Lung (tissue), 12 donors: Measurements from ENCODE around the gene TNNI2. TPM values are rescaled to one million over a fixed set of nuclear protein-coding genes. Genes with fewer than 3 reads are reported as not detected.

Experiments
- ATAC-seq: fragments of 200-7000 bp; cut with Tn5 transposase; one replicate; pipeline ENCODE4 v1.9.1; 2020; ENCODE audit warnings: moderate number of reproducible peaks; ENCODE audit not compliant: insufficient read depth, low FRiP score
- DNase-seq, 3 donors: peaks; one replicate each; pipeline ENCODE4 v3.0.0-alpha.2; 2013 to 2017
- H3K27ac ChIP-seq, 2 donors: one replicate each; pipeline ENCODE4 v1.5.1; 2013; ENCODE audit warnings: mild to moderate bottlenecking in 2 of 2, moderate library complexity in 2 of 2, control low read depth in 1 of 2, inconsistent platforms in 1 of 2, low read depth in 1 of 2, low read length in 1 of 2
- H3K27me3 ChIP-seq, 3 donors: one replicate each; pipeline ENCODE4 v1.5.1; 2013; ENCODE audit warnings: low read length in 2 of 3; ENCODE audit not compliant: control insufficient read depth in 3 of 3, insufficient read depth in 3 of 3
- H3K36me3 ChIP-seq, 4 donors: one replicate each; pipeline ENCODE4 v1.5.1; 2013; ENCODE audit warnings: low read length in 4 of 4, mild to moderate bottlenecking in 1 of 4, moderate library complexity in 1 of 4; ENCODE audit not compliant: control insufficient read depth in 4 of 4, insufficient read depth in 4 of 4
- H3K4me1 ChIP-seq, 5 donors: one replicate each; pipeline ENCODE4 v1.5.1; 2013; ENCODE audit warnings: low read length in 5 of 5, mild to moderate bottlenecking in 2 of 5, moderate library complexity in 1 of 5; ENCODE audit not compliant: control insufficient read depth in 5 of 5, insufficient read depth in 5 of 5
- H3K4me3 ChIP-seq: one replicate; pipeline ENCODE4 v1.5.1; 2013; ENCODE audit warnings: mild to moderate bottlenecking, control low read depth, moderate library complexity
- H3K9ac ChIP-seq, 2 donors: one replicate each; pipeline ENCODE4 v1.5.1; 2013; ENCODE audit warnings: low read length in 2 of 2, control low read depth in 1 of 2; ENCODE audit not compliant: insufficient read depth in 1 of 2
- H3K9me3 ChIP-seq, 4 donors: one replicate each; pipeline ENCODE4 v1.5.1; 2013; ENCODE audit warnings: low read length in 3 of 4, mild to moderate bottlenecking in 1 of 4, moderate library complexity in 1 of 4; ENCODE audit not compliant: control insufficient read depth in 4 of 4, insufficient read depth in 3 of 4
- WGBS, 2 donors: extraction: QIAGEN DNeasy Blood & Tissue Kit; methylation state at CpG; one replicate each; pipeline ENCODE4 v1.1.7; 2013; 5-methylcytosine and 5-hydroxymethylcytosine counted together
- polyA plus RNA-seq, 2 donors: library from polyadenylated mRNA; stranded (reverse); fragments of 200-250 nt; gene quantifications; one replicate each; pipeline ENCODE4 v1.2.1, GENCODE V29; 2013
- total RNA-seq, 2 donors: library from RNA; depleted of rRNA in 1 of 2; stranded (reverse); fragments of >200 nt in 1 of 2; gene quantifications; one replicate each; pipeline ENCODE4 v1.2.1, GENCODE V29; 2014 to 2021
- TF ChIP-seq, protein P1 (sequence below): IDR thresholded peaks from 2 replicates; pipeline ENCODE4 v1.5.1; 2012; ENCODE audit warnings: mild to moderate bottlenecking; ENCODE audit errors: control extremely low read depth, extremely low read depth
- donor health status: control.
- donor health status: control.
- donor health status: Bipolar disorder and iron deficiency.
- donor health status: healthy.
- donor health status: DM: yes; HTN: yes; CAD: no.

The TNNI2 gene
- total and polyA plus RNA-seq, 4 donors, result 3.1 to 35.8 (median 12.2) TPM

GRCh38 chr11:1864231-1864630, 25.4 kb downstream of the TNNI2 start:
- ATAC-seq, result no peak
- no peak overlapping the region for H3K4me3 ChIP-seq
- H3K4me1 ChIP-seq, result peaks cover 0 to 21% (median 11%) of the 10 kb centered on the region in 5 donors

GRCh38 chr11:1864831-1865665, 26.3 kb downstream of the TNNI2 start:
- TF ChIP-seq, protein P1, sequence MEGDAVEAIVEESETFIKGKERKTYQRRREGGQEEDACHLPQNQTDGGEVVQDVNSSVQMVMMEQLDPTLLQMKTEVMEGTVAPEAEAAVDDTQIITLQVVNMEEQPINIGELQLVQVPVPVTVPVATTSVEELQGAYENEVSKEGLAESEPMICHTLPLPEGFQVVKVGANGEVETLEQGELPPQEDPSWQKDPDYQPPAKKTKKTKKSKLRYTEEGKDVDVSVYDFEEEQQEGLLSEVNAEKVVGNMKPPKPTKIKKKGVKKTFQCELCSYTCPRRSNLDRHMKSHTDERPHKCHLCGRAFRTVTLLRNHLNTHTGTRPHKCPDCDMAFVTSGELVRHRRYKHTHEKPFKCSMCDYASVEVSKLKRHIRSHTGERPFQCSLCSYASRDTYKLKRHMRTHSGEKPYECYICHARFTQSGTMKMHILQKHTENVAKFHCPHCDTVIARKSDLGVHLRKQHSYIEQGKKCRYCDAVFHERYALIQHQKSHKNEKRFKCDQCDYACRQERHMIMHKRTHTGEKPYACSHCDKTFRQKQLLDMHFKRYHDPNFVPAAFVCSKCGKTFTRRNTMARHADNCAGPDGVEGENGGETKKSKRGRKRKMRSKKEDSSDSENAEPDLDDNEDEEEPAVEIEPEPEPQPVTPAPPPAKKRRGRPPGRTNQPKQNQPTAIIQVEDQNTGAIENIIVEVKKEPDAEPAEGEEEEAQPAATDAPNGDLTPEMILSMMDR, result no peak
- ATAC-seq (no peak), DNase-seq (peak; percentile 21 to 60 (median 54))
- peaks cover 0 to 10% (median 3%) of the 10 kb centered on the region in 3 donors for H3K27me3 ChIP-seq
- no peak overlapping the region for H3K9ac ChIP-seq
- H3K4me1 ChIP-seq, result peaks cover 0 to 21% (median 11%) of the 10 kb centered on the region in 5 donors
- H3K27ac ChIP-seq, result peak overlapping the region in 1 of 2 donors; percentile 51
- H3K9me3 ChIP-seq, result no peaks in the 10 kb centered on the region
- WGBS, 2 donors, result 81 to 87% methylated on average over 29 to 30 of the region's 30 CpGs
- no peak overlapping the region for H3K4me3 ChIP-seq
- no peaks in the 10 kb centered on the region for H3K36me3 ChIP-seq

More at GRCh38 chr11:1864231-1864630, 25.4 kb downstream of the TNNI2 start:
- Histone ChIP-seq H3K27me3 (peaks cover 0 to 6% (median 0%) of the 10 kb centered on the region in 3 donors), H3K36me3 (no peaks in the 10 kb centered on the region), H3K9me3 (no peaks in the 10 kb centered on the region), H3K27ac (peak overlapping the region in 1 of 2 donors; percentile 51), H3K9ac (no peak overlapping the region)
- DNase-seq, result peak in 1 of 3 donors; percentile 17
- TF ChIP-seq, protein P1, result no peak
- WGBS, 2 donors, result 51 to 64% methylated on average over 18 of the region's 18 CpGs

DNA sequence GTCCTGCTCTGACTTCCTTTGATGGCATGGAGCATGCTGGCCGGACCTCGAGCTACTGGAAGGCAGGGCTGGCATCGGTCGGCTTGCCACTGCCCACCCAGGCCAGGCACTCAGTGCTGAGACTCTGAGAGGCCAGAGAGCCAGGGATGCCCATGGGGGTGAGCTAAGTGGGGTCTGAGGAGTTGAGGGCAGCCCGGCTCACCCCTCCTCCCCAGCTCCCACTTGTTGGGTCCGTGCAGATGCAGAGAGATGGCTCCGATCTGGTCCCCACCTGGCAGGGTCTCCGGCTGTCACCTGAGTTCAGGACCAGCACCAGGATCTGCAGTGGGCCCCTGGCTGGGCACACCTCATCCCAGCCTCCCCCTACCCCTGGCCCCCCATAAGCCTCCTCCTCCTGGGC, 27.4 kb downstream of the TNNI2 start:
- H3K9me3 ChIP-seq, result no peaks in the 10 kb centered on the region
- H3K27me3 ChIP-seq, result peaks cover 0 to 13% (median 3%) of the 10 kb centered on the region in 3 donors
- 88 to 92% methylated on average over 8 of the region's 8 CpGs for WGBS, 2 donors
- no peak for DNase-seq
- no peak overlapping the region for H3K9ac ChIP-seq
- H3K4me1 ChIP-seq, result peaks cover 0 to 24% (median 11%) of the 10 kb centered on the region in 5 donors
- no peaks in the 10 kb centered on the region for H3K36me3 ChIP-seq
- H3K4me3 ChIP-seq, result no peak overlapping the region
- TF ChIP-seq, protein P1, result no peak
- ATAC-seq, result no peak
- H3K27ac ChIP-seq, result no peak overlapping the region
